Sciatic nerve (tissue), 2 donors: ENCODE data around the gene E2F6. TPM values are rescaled to one million over a fixed set of nuclear protein-coding genes. Genes with fewer than 3 reads are reported as not detected.

Experiments
- ATAC-seq: fragments of 200-7000 bp; cut with Tn5 transposase; one replicate; pipeline ENCODE4 v1.9.1; 2020; ENCODE audit warnings: mild to moderate bottlenecking, moderate library complexity
- DNase-seq: peaks from one replicate; pipeline ENCODE4 v3.0.0-alpha.2; 2020; ENCODE audit warnings: low spot score
- intact Hi-C: fragments of 100-400 bp; cut with DNase I; formaldehyde crosslinking; loops from one replicate; pipeline ENCODE4 v1.14.2; 2022
- total RNA-seq: library from RNA; stranded (reverse); fragmentation: NEBNext Ultra II Directional; extraction: Animal tissue kit (Norgen Biotek cat#: 25700); gene quantifications from one replicate; pipeline ENCODE4 v1.2.1, GENCODE V29; 2021
- donor health status: DM: no; HTN: no; CAD: no.
- donor health status: DM: no; HTN: no; CAD: no.

E2F6 gene
- total RNA-seq, 1 donor from 2014 or later = 14.1 TPM

GRCh38 chr2:11495844-11496681 is 30.1 kb upstream of the E2F6 start:
- ATAC-seq = no peak
- intact Hi-C loops = no loop called here

GRCh38 chr2:11494310-11494709 is 28.3 kb upstream of the E2F6 start:
- intact Hi-C loops = no loop called here
- no peak for DNase-seq
- ATAC-seq = no peak

More at GRCh38 chr2:11495844-11496681, 30.1 kb upstream of the E2F6 start:
- no peak for DNase-seq

GRCh38 chr2:11493282-11493681 is 27.3 kb upstream of the E2F6 start:
- intact Hi-C loops = no loop called here
- DNase-seq = no peak
- no peak for ATAC-seq

GRCh38 chr2:11492720-11493119 is 26.8 kb upstream of the E2F6 start:
- ATAC-seq = no peak
- intact Hi-C loops = no loop called here
- no peak for DNase-seq

- ATAC-seq (no peak), DNase-seq (no peak)
- intact Hi-C loops = no loop called here
These were observed 26.3 kb upstream of the E2F6 start for GRCh38 chr2:11492244-11492643.

- DNase-seq (no peak), ATAC-seq (no peak)
- intact Hi-C loops = no loop called here
These were observed 25.5 kb upstream of the E2F6 start for GRCh38 chr2:11491348-11491933.

GRCh38 chr2:11490194-11490593 is 24.2 kb upstream of the E2F6 start:
- ATAC-seq (no peak), DNase-seq (no peak)
- intact Hi-C loops = no loop called here

GRCh38 chr2:11488809-11489208 is 22.8 kb upstream of the E2F6 start:
- intact Hi-C loops = no loop called here
- no peak for DNase-seq
- ATAC-seq = no peak

- no peak for ATAC-seq
- intact Hi-C loops = no loop called here
- no peak for DNase-seq
These were observed 18.1 kb upstream of the E2F6 start for GRCh38 chr2:11483806-11484617.

GRCh38 chr2:11482473-11483035 is 16.6 kb upstream of the E2F6 start:
- ATAC-seq = peak; percentile 20

GRCh38 chr2:11481789-11482472 is 16.0 kb upstream of the E2F6 start:
- intact Hi-C loops = no loop called here
- no peak for ATAC-seq
- no peak for DNase-seq

More at GRCh38 chr2:11482473-11483035, 16.6 kb upstream of the E2F6 start:
- intact Hi-C loops = no loop called here
- DNase-seq = no peak

GRCh38 chr2:11481426-11481788 is 15.4 kb upstream of the E2F6 start:
- intact Hi-C loops = no loop called here
- ATAC-seq = no peak
- no peak for DNase-seq

- DNase-seq = no peak
- ATAC-seq = no peak
- intact Hi-C loops = no loop called here
These were observed 14.9 kb upstream of the E2F6 start for GRCh38 chr2:11480859-11481258.

GRCh38 chr2:11480406-11480805 is 14.4 kb upstream of the E2F6 start:
- no peak for DNase-seq
- ATAC-seq = no peak
- intact Hi-C loops = no loop called here

GRCh38 chr2:11478899-11479605 is 13.1 kb upstream of the E2F6 start:
- no peak for ATAC-seq
- intact Hi-C loops = loop anchor here (2.0 kb wide), 1 partner anchor 106 kb away; no protein-coding TSS in a partner anchor
- DNase-seq = no peak

GRCh38 chr2:11477994-11478393 is 12.0 kb upstream of the E2F6 start:
- intact Hi-C loops = loop anchor here (2.0 kb wide), 1 partner anchor 107 kb away; no protein-coding TSS in a partner anchor
- ATAC-seq (peak; percentile 82), DNase-seq (peak; percentile 97)

GRCh38 chr2:11473659-11474433 is 7.9 kb upstream of the E2F6 start:
- DNase-seq = no peak
- ATAC-seq = no peak
- intact Hi-C loops = no loop called here

GRCh38 chr2:11467749-11468148 is 1.8 kb upstream of the E2F6 start:
- no peak for DNase-seq
- intact Hi-C loops = no loop called here
- no peak for ATAC-seq
